AG20443 (cell line): ENCODE results near the gene UTP25.

ENCODE experiments used
- DNase-seq: peaks from one replicate; pipeline ENCODE4 v3.0.0; 2012; ENCODE audit warnings: low spot score, mixed read lengths

Gene UTP25

GRCh38 chr1:209805875-209806760, 21.7 kb upstream of the UTP25 start, which contains the start of gene IRF6:
Gene IRF6 (minus strand): TSS chr1:209806142. CDS start chr1:209801413, 4,729 bp downstream.
- DNase-seq, result peak; percentile 85

GRCh38 chr1:209807509-209807908, 20.3 kb upstream of the UTP25 start:
- DNase-seq, result no peak

- peak; percentile 94 for DNase-seq
Measured at GRCh38 chr1:209808059-209808581, 19.7 kb upstream of the UTP25 start.

GRCh38 chr1:209809611-209810010, 18.2 kb upstream of the UTP25 start:
- no peak for DNase-seq

GRCh38 chr1:209810783-209811182, 17.0 kb upstream of the UTP25 start:
- no peak for DNase-seq

GRCh38 chr1:209813902-209814301, 13.9 kb upstream of the UTP25 start:
- no peak for DNase-seq

GRCh38 chr1:209815490-209815889, 12.3 kb upstream of the UTP25 start:
- no peak for DNase-seq

- DNase-seq, result no peak
Measured at GRCh38 chr1:209815931-209816341, 11.8 kb upstream of the UTP25 start.

GRCh38 chr1:209816923-209817322, 10.8 kb upstream of the UTP25 start:
- no peak for DNase-seq

- DNase-seq, result no peak
Measured at GRCh38 chr1:209817691-209818090, 10.1 kb upstream of the UTP25 start.

- no peak for DNase-seq
Measured at GRCh38 chr1:209819058-209819457, 8.7 kb upstream of the UTP25 start.

GRCh38 chr1:209820986-209821385, 6.8 kb upstream of the UTP25 start:
- DNase-seq, result no peak

GRCh38 chr1:209822706-209823105, 5.1 kb upstream of the UTP25 start:
- DNase-seq, result no peak

GRCh38 chr1:209823143-209824041, 4.4 kb upstream of the UTP25 start:
- DNase-seq, result peak; percentile 69

- DNase-seq, result no peak
Measured at GRCh38 chr1:209825591-209826434, 2.0 kb upstream of the UTP25 start.

GRCh38 chr1:209829716-209830115, 1.9 kb downstream of the UTP25 start:
- no peak for DNase-seq

GRCh38 chr1:209830722-209831121, 3.0 kb downstream of the UTP25 start:
- no peak for DNase-seq

GRCh38 chr1:209831615-209832014, 3.8 kb downstream of the UTP25 start:
- DNase-seq, result peak; percentile 32

GRCh38 chr1:209835782-209836298, 8.1 kb downstream of the UTP25 start:
- DNase-seq, result no peak

GRCh38 chr1:209837671-209838070, 9.9 kb downstream of the UTP25 start:
- no peak for DNase-seq

GRCh38 chr1:209838537-209838936, 10.8 kb downstream of the UTP25 start:
- no peak for DNase-seq
